NT2/D1 (cell line): ENCODE measurements around the gene RIMS4.

Source experiments
- DNase-seq: peaks from one replicate; pipeline ENCODE4 v3.0.0-alpha.2; 2011; ENCODE audit warnings: low read depth, low spot score
- H3K27me3 ChIP-seq: 2 replicates; pipeline ENCODE4 v1.6.0; 2011; ENCODE audit warnings: mild to moderate bottlenecking; ENCODE audit not compliant: insufficient read length, insufficient read depth
- H3K36me3 ChIP-seq: 2 replicates; pipeline ENCODE4 v1.6.1; 2011; ENCODE audit warnings: mild to moderate bottlenecking, low read length, mixed read lengths; ENCODE audit not compliant: insufficient read depth, insufficient read length
- H3K4me1 ChIP-seq: 2 replicates; pipeline ENCODE4 v1.5.1; 2011; ENCODE audit not compliant: insufficient read depth, insufficient read length
- H3K4me3 ChIP-seq: 2 replicates; pipeline ENCODE4 v1.5.1; 2011; ENCODE audit warnings: low read depth; ENCODE audit not compliant: insufficient read length
- H3K9ac ChIP-seq: 2 replicates; pipeline ENCODE4 v1.6.0; 2011; ENCODE audit warnings: low read depth; ENCODE audit not compliant: insufficient read length
- H3K9me3 ChIP-seq: 2 replicates; pipeline ENCODE4 v1.5.1; 2011; ENCODE audit warnings: mild to moderate bottlenecking, low read length; ENCODE audit not compliant: insufficient read depth
- SUZ12 ChIP-seq: IDR thresholded peaks from 2 replicates; pipeline ENCODE4 v1.6.1; 2011; ENCODE audit not compliant: insufficient read length, insufficient read depth; ENCODE audit errors: extremely low read depth
- YY1 ChIP-seq: IDR thresholded peaks from 2 replicates; pipeline ENCODE4 v1.6.1; 2011; ENCODE audit not compliant: insufficient read length, insufficient read depth
- ZNF274 ChIP-seq: IDR thresholded peaks from 2 replicates; pipeline ENCODE4 v1.6.1; 2011; ENCODE audit warnings: mild to moderate bottlenecking, low read depth, low read length

RIMS4 gene

GRCh38 chr20:44805335-44805978 lies 4.9 kb downstream of the RIMS4 start:
- Histone ChIP-seq H3K27me3 (peaks cover 27% of the 10 kb centered on the region), H3K9ac (no peak overlapping the region), H3K36me3 (no peaks in the 10 kb centered on the region), H3K4me3 (no peak overlapping the region), H3K9me3 (no peaks in the 10 kb centered on the region), H3K4me1 (peaks cover 3% of the 10 kb centered on the region)
- no peak for DNase-seq
- TF ChIP-seq YY1 (no peak), ZNF274 (no peak), SUZ12 (no peak)

DNA sequence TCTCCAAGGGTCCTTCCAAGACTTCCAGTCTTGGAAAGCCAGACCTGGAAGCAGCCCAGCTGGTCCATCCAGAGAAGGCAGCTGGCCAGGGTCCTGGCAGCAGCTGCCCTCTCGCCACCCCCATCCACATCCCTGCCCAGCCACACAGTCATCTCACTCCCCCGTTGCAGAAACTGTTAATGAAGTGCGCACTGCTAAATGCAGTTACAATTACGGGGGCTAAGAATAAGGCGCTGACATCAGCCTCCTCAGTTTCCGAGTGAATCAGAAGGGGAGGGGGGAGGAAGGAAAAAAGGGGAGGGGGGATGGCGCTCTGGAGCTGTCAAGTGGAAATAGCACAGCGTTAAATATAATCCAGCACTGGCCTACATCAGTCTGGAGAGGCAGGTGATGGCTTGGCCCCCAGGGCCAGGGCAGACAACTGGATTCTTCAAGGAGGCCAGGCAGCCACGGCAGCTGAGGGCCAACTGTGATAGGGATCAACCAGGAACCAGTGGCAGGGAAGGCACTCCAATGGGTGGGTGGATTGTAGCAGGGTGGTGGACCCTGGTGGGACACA lies 6.9 kb downstream of the RIMS4 start:
- H3K4me3 ChIP-seq, result no peak overlapping the region
- no peaks in the 10 kb centered on the region for H3K36me3 ChIP-seq
- no peak overlapping the region for H3K9ac ChIP-seq
- TF ChIP-seq SUZ12 (no peak), ZNF274 (no peak), YY1 (no peak)
- H3K9me3 ChIP-seq, result no peaks in the 10 kb centered on the region
- peaks cover 12% of the 10 kb centered on the region for H3K27me3 ChIP-seq
- DNase-seq, result no peak
- no peaks in the 10 kb centered on the region for H3K4me1 ChIP-seq

DNA sequence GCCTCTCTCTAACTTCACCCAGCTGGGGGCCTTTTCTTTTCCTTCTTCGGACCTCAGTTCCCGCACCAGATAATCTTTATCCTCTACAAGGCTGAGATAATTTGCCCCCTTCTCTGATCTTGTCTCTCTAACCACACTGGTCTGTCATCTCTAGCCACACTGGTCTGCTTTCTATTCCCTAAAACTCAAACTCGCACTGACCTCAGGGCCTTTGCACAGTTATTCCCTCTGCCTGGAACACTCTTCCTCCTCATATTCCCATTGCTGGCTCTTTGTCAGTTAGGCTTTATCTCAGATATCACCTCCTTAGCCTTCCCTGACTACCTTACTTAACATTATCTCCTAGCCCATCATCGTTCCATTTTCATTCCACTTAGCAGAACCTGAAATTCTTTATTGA lies 7.6 kb downstream of the RIMS4 start:
- Histone ChIP-seq H3K9ac (no peak overlapping the region), H3K9me3 (no peaks in the 10 kb centered on the region), H3K4me3 (no peak overlapping the region), H3K4me1 (no peaks in the 10 kb centered on the region), H3K27me3 (peaks cover 4% of the 10 kb centered on the region), H3K36me3 (no peaks in the 10 kb centered on the region)
- TF ChIP-seq YY1 (no peak), SUZ12 (no peak), ZNF274 (no peak)
- DNase-seq, result no peak

GRCh38 chr20:44800391-44801046 lies 9.8 kb downstream of the RIMS4 start:
- Histone ChIP-seq H3K9me3 (no peaks in the 10 kb centered on the region), H3K36me3 (no peaks in the 10 kb centered on the region), H3K27me3 (no peaks in the 10 kb centered on the region), H3K4me3 (no peak overlapping the region), H3K9ac (no peak overlapping the region), H3K4me1 (no peaks in the 10 kb centered on the region)
- TF ChIP-seq ZNF274 (no peak), SUZ12 (no peak)
- DNase-seq, result no peak

DNA sequence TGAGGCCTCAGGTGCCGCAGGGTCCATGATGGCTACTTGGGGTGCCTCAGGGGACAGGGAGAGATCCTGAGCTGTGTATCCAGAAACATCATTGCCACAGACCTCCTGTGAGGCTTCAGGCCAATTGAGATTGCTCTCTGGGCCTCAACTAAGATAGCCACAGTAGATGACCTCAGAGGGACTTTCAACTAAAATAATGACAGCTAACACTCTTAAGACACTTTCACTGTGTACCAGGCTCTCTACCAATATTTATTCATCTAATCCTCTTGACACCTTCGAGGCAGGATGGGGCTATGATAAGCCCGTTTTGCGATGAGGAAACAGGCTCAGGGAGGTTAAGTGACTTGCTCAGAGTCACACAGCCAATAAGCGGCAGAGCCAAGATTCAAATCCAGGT lies 10.7 kb downstream of the RIMS4 start:
- no peaks in the 10 kb centered on the region for H3K27me3 ChIP-seq
- no peaks in the 10 kb centered on the region for H3K9me3 ChIP-seq
- no peaks in the 10 kb centered on the region for H3K4me1 ChIP-seq
- H3K4me3 ChIP-seq, result no peak overlapping the region
- no peak for DNase-seq
- TF ChIP-seq SUZ12 (no peak), ZNF274 (no peak), YY1 (no peak)
- H3K36me3 ChIP-seq, result no peaks in the 10 kb centered on the region
- H3K9ac ChIP-seq, result no peak overlapping the region

GRCh38 chr20:44796758-44797457 lies 13.4 kb downstream of the RIMS4 start:
- Histone ChIP-seq H3K4me1 (peaks cover 5% of the 10 kb centered on the region), H3K9ac (no peak overlapping the region)

GRCh38 chr20:44796311-44796710 lies 14.0 kb downstream of the RIMS4 start:
- TF ChIP-seq SUZ12 (no peak), ZNF274 (no peak), YY1 (no peak)
- Histone ChIP-seq H3K4me1 (peaks cover 5% of the 10 kb centered on the region), H3K9ac (no peak overlapping the region), H3K4me3 (no peak overlapping the region), H3K9me3 (no peaks in the 10 kb centered on the region), H3K36me3 (no peaks in the 10 kb centered on the region), H3K27me3 (no peaks in the 10 kb centered on the region)
- DNase-seq, result no peak

More at GRCh38 chr20:44796758-44797457, 13.4 kb downstream of the RIMS4 start:
- no peak for TF ChIP-seq SUZ12
- Histone ChIP-seq H3K36me3 (no peaks in the 10 kb centered on the region), H3K9me3 (no peaks in the 10 kb centered on the region), H3K27me3 (no peaks in the 10 kb centered on the region), H3K4me3 (no peak overlapping the region)
- DNase-seq, result no peak
